HCT116 (cell line): ENCODE results near the gene GJA1.

Experiments used
- EZH2phosphoT487 ChIP-seq: fragments of 200-600 bp; IDR thresholded peaks from 2 replicates; pipeline ENCODE4 v1.6.1; 2018; ENCODE audit warnings: antibody characterized with exemption, borderline replicate concordance
- POLR2A ChIP-seq: IDR thresholded peaks from 2 replicates; pipeline ENCODE4 v1.7.0; 2011; ENCODE audit warnings: borderline replicate concordance; ENCODE audit not compliant: insufficient read depth, insufficient read length; ENCODE audit errors: extremely low read depth
- SP1 ChIP-seq: IDR thresholded peaks from 2 replicates; pipeline ENCODE4 v1.6.1; 2012; ENCODE audit warnings: low read depth
- TF ChIP-seq, protein P1 (sequence below), 3 experiments: fragments of 200-600 bp in 1 of 3; sonication (generic) in 1 of 3; IDR thresholded peaks in 2 of 3; conservative IDR thresholded peaks in 1 of 3; 2 replicates each; pipeline ENCODE4 v1.5.1; 2012 to 2017; ENCODE audit warnings: low read depth in 2 of 3, low read length in 2 of 3, antibody characterized with exemption in 1 of 3, borderline replicate concordance in 1 of 3, control low read depth in 1 of 3, mild to moderate bottlenecking in 1 of 3, mixed read lengths in 1 of 3, mixed run types in 1 of 3, moderate library complexity in 1 of 3; ENCODE audit not compliant: insufficient read depth in 1 of 3

DNA sequence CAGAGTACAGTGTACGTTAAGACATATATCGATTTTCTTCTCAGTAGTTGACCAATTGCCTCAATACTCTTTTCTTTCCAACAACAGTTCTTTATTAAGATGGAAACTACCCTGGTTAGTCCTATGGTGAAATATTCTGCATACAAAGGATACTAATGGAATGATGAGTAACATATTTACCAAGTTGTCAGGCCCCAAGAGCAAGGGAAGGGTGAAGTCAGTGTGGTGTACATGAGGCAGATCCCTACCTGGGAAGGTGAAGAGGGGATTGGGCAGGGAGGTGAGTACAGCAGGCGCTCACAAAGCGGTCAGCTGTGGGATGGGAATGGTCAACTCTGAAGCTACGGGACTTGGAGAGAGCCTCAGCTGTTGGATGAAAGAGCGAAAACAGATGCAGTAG is 29.7 kb downstream of the GJA1 start:
- TF ChIP-seq POLR2A (no peak), EZH2phosphoT487 (no peak), SP1 (no peak)
- TF ChIP-seq, protein P1, sequence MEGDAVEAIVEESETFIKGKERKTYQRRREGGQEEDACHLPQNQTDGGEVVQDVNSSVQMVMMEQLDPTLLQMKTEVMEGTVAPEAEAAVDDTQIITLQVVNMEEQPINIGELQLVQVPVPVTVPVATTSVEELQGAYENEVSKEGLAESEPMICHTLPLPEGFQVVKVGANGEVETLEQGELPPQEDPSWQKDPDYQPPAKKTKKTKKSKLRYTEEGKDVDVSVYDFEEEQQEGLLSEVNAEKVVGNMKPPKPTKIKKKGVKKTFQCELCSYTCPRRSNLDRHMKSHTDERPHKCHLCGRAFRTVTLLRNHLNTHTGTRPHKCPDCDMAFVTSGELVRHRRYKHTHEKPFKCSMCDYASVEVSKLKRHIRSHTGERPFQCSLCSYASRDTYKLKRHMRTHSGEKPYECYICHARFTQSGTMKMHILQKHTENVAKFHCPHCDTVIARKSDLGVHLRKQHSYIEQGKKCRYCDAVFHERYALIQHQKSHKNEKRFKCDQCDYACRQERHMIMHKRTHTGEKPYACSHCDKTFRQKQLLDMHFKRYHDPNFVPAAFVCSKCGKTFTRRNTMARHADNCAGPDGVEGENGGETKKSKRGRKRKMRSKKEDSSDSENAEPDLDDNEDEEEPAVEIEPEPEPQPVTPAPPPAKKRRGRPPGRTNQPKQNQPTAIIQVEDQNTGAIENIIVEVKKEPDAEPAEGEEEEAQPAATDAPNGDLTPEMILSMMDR (IDR thresholded peaks at IDR 0.05 in 2 of 3, conservative IDR thresholded peaks at IDR 0.05 in 1 of 3; ENCODE audit: borderline replicate concordance in 1 of 3, insufficient read depth in 1 of 3, low read depth in 2 of 3, low read length in 2 of 3) = no peak
